ENCODE data around the gene ENTREP3.
"Not testable (repeated sequence)": the region's sequence is repeated elsewhere in the genome, so short reads cannot be mapped to it uniquely, and the experiment has no call there.

ENTREP3 gene

DNA sequence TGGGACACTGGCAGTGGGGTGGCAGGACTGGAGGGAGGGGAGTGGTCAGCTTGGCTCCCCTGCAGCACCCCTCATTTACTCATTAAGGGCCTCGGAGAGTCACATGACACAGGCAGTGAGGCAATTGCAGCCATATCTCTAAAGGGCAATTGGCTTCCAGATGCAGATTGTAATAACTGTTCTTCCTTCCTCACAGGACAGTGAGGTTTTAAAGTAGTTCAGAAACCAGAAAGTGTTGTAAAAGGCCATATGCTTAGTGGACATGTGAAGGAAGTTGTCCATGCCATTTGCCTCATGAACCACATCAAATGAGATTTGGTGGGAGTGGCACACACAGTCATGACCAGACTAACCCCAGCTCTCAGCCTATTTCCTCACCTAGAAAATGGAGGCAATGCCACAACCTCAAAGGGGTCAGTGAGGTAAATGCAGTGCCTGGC lies 35.7 kb downstream of the ENTREP3 start:
- Histone ChIP-seq H3K36me3 (ENCODE audit: insufficient read depth, low read length) (peaks cover 37% of the 10 kb centered on the region), H3K4me1 (ENCODE audit: insufficient read depth, low read length) (peaks cover 11% of the 10 kb centered on the region; the same call in 1 of the 2 replicates), H4K20me1 (ENCODE audit: insufficient read depth, low read length) (no peaks in the 10 kb centered on the region), H3K27me3 (ENCODE audit: insufficient read depth, low read length, poor library complexity) (no peaks in the 10 kb centered on the region), H3K9me3 (ENCODE audit: insufficient read depth, low read length, severe bottlenecking) (no peaks in the 10 kb centered on the region), H3K79me2 (ENCODE audit: insufficient read depth, low read length) (peaks cover 7% of the 10 kb centered on the region; the same call in 1 of the 2 replicates), H2AFZ (ENCODE audit: low read depth, low read length) (0 out of 2 replicates have a peak overlapping the region, but pooled peaks have one; percentile 37), H3K9ac (ENCODE audit: low read depth, low read length) (no peak overlapping the region), H3K27ac (ENCODE audit: low read length) (peak overlapping the region; percentile 16; the same call in 1 of the 2 replicates), H3K4me2 (ENCODE audit: insufficient read depth, low read length) (no peak overlapping the region), H3K4me3 (ENCODE audit: low read depth in 1 of 2, low read length in 2 of 2) (no peak overlapping the region)
- ATAC-seq (ENCODE audit: insufficient read depth, low read depth) (no peak; the same call in 2 of the 3 replicates), DNase-seq (peak; percentile 24)
- TF ChIP-seq CTCF (IDR thresholded peaks at IDR 0.05; ENCODE audit: borderline replicate concordance, extremely low read depth, low read length, poor library complexity, severe bottlenecking): no peak
- no peak for TF ChIP-seq EZH2 (IDR thresholded peaks at IDR 0.05; ENCODE audit: borderline replicate concordance, low read depth, low read length, severe bottlenecking)

DNA sequence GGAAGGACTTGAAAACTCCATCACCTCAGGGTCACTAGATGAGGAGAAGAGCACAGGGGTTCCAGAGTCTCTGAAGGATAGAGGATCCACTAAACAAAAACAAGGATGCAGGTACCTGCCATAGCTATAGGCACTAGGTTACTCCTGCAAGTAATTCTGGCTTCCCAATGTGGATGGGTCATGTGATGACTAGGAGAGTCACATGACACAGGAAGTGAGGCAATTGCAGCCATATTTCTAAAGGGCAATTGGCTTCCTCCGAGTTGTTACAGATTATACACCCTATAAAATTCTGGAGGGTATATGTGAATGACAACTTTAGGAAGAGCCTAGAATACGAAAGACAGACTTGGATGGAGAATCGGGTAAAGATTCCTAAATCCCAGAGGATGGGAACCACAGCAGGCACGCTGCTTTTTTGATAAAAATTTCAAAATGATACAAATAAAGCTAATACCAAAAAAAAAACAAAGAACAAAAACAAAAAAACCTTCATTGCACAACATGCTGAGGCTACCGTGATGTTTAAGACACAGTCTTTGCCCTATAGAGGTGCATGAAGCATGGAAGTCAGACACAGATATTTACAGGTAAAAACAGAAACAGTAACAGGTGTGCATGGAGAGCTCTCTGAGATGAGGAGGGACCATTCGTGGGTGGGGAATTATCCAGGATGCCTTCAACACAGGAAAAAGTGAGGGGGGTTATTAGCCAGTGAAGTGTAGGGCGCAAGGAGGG lies 36.3 kb downstream of the ENTREP3 start:
- ATAC-seq (ENCODE audit: insufficient read depth, low read depth) (no peak), DNase-seq (peak; percentile 47)
- Histone ChIP-seq H3K9ac (ENCODE audit: low read depth, low read length) (no peak overlapping the region), H3K36me3 (ENCODE audit: insufficient read depth, low read length) (peaks cover 31% of the 10 kb centered on the region), H3K4me3 (ENCODE audit: low read depth in 1 of 2, low read length in 2 of 2) (no peak overlapping the region), H4K20me1 (ENCODE audit: insufficient read depth, low read length) (no peaks in the 10 kb centered on the region), H3K4me2 (ENCODE audit: insufficient read depth, low read length) (no peak overlapping the region), H3K4me1 (ENCODE audit: insufficient read depth, low read length) (peaks cover 11% of the 10 kb centered on the region; the same call in 1 of the 2 replicates), H3K79me2 (ENCODE audit: insufficient read depth, low read length) (peaks cover 3% of the 10 kb centered on the region; the same call in 1 of the 2 replicates), H2AFZ (ENCODE audit: low read depth, low read length) (peak overlapping the region; percentile 51), H3K9me3 (ENCODE audit: insufficient read depth, low read length, severe bottlenecking) (no peaks in the 10 kb centered on the region), H3K27ac (ENCODE audit: low read length) (peak overlapping the region; percentile 16; the same call in 1 of the 2 replicates), H3K27me3 (ENCODE audit: insufficient read depth, low read length, poor library complexity) (no peaks in the 10 kb centered on the region)
- TF ChIP-seq EZH2 (IDR thresholded peaks at IDR 0.05; ENCODE audit: borderline replicate concordance, low read depth, low read length, severe bottlenecking) (no peak), CTCF (IDR thresholded peaks at IDR 0.05; ENCODE audit: borderline replicate concordance, extremely low read depth, low read length, poor library complexity, severe bottlenecking) (no peak)

- H3K36me3 ChIP-seq (ENCODE audit: insufficient read depth, low read length): peaks cover 36% of the 10 kb centered on the region
- H3K9ac ChIP-seq (ENCODE audit: low read depth, low read length): not testable (repeated sequence)
Observed at GRCh38 chr1:155214702-155215101, 40.6 kb downstream of the ENTREP3 start.

GRCh38 chr1:155212051-155212440 lies 43.2 kb downstream of the ENTREP3 start:
- not testable (repeated sequence) for H2AFZ ChIP-seq (ENCODE audit: low read depth, low read length); H3K27me3 ChIP-seq (ENCODE audit: insufficient read depth, low read length, poor library complexity); H3K9me3 ChIP-seq (ENCODE audit: insufficient read depth, low read length, severe bottlenecking); H3K4me3 ChIP-seq (ENCODE audit: low read depth in 1 of 2, low read length in 2 of 2); H3K4me2 ChIP-seq (ENCODE audit: insufficient read depth, low read length); DNase-seq; H4K20me1 ChIP-seq (ENCODE audit: insufficient read depth, low read length); ATAC-seq (ENCODE audit: insufficient read depth, low read depth); H3K27ac ChIP-seq (ENCODE audit: low read length); H3K9ac ChIP-seq (ENCODE audit: low read depth, low read length)
- peaks cover 17% of the 10 kb centered on the region for H3K79me2 ChIP-seq (ENCODE audit: insufficient read depth, low read length)
- H3K4me1 ChIP-seq (ENCODE audit: insufficient read depth, low read length): peaks cover 28% of the 10 kb centered on the region
- H3K36me3 ChIP-seq (ENCODE audit: insufficient read depth, low read length): peaks cover 30% of the 10 kb centered on the region

More at GRCh38 chr1:155214702-155215101, 40.6 kb downstream of the ENTREP3 start:
- Histone ChIP-seq H3K79me2 (ENCODE audit: insufficient read depth, low read length) (peaks cover 11% of the 10 kb centered on the region), H3K4me1 (ENCODE audit: insufficient read depth, low read length) (peaks cover 21% of the 10 kb centered on the region)
- DNase-seq; H3K4me3 ChIP-seq (ENCODE audit: low read depth in 1 of 2, low read length in 2 of 2); H3K27ac ChIP-seq (ENCODE audit: low read length); H4K20me1 ChIP-seq (ENCODE audit: insufficient read depth, low read length); H3K4me2 ChIP-seq (ENCODE audit: insufficient read depth, low read length); H3K27me3 ChIP-seq (ENCODE audit: insufficient read depth, low read length, poor library complexity); H3K9me3 ChIP-seq (ENCODE audit: insufficient read depth, low read length, severe bottlenecking); H2AFZ ChIP-seq (ENCODE audit: low read depth, low read length); ATAC-seq (ENCODE audit: insufficient read depth, low read depth): not testable (repeated sequence)

DNA sequence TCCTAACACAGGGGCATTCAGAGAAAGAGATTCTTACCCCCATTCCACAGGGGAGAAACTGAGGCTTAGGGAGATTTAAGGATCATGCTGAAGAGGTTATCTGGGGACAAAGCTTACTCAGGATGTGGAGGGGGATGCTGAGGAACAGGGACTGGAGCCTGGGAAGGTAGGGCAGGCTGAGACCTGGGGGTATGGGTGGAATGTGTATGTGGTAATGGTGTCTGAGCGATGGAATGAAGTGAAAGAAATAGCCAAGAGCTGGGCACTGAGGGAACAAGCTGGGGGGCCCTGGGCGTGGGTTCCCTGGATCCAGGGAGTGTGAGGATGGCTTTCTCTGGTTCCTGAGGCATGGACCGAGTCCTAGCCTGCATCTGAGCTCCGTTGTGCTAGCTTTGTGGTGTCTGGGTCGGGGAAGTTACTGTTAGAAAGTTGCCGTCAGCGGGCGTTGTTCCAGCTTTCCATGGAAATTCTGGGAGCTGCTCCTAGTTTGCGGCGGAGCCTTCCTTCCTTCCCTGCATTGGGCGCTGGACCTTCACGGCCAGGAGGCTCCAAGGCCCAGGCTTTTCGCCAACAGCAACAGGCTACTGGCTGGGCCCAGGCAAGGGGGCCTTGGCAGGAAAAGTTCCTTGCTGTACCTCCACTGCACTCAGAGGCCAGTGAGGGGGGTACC lies 43.8 kb downstream of the ENTREP3 start:
- H3K4me2 ChIP-seq (ENCODE audit: insufficient read depth, low read length); H3K9ac ChIP-seq (ENCODE audit: low read depth, low read length); ATAC-seq (ENCODE audit: insufficient read depth, low read depth); H2AFZ ChIP-seq (ENCODE audit: low read depth, low read length); H3K9me3 ChIP-seq (ENCODE audit: insufficient read depth, low read length, severe bottlenecking); H3K27ac ChIP-seq (ENCODE audit: low read length); H3K27me3 ChIP-seq (ENCODE audit: insufficient read depth, low read length, poor library complexity); H4K20me1 ChIP-seq (ENCODE audit: insufficient read depth, low read length); H3K4me3 ChIP-seq (ENCODE audit: low read depth in 1 of 2, low read length in 2 of 2); DNase-seq: not testable (repeated sequence)
- peaks cover 33% of the 10 kb centered on the region for H3K4me1 ChIP-seq (ENCODE audit: insufficient read depth, low read length)
- H3K36me3 ChIP-seq (ENCODE audit: insufficient read depth, low read length): peaks cover 27% of the 10 kb centered on the region
- peaks cover 17% of the 10 kb centered on the region for H3K79me2 ChIP-seq (ENCODE audit: insufficient read depth, low read length)

All from DND-41 (cell line).